HEK293 (cell line): Measurements from ENCODE around the gene F5.

Experiments
- CTCF ChIA-PET: fragments of 350-600 bp; formaldehyde crosslinking; extraction: SDS; loops from one replicate; lab custom pipeline; 2021; ENCODE audit warnings: antibody characterized with exemption; lab: Yijun Ruan, JAX
- POLR2A ChIA-PET: fragments of 300-600 bp; formaldehyde crosslinking; extraction: SDS; loops from one replicate; lab custom pipeline; 2020; ENCODE audit warnings: antibody characterized with exemption, inconsistent platforms; lab: Yijun Ruan, JAX
- H3K27ac ChIP-seq: fragments of 200-500 bp; sonication (Bioruptor generic); 2 replicates; pipeline ENCODE4 v1.5.1; 2014; ENCODE audit warnings: low read depth, low read length, control low read depth, inconsistent platforms; ENCODE audit errors: extremely low read depth
- H3K36me3 ChIP-seq, 2 experiments: fragments of 200-500 bp in 1 of 2; sonication (Bioruptor generic) in 1 of 2; 1 replicate in 1 of 2; 2 replicates in 1 of 2; pipeline ENCODE4 v1.5.1; 2014 to 2017; ENCODE audit warnings: inconsistent platforms in 2 of 2, low read length in 2 of 2; ENCODE audit not compliant: control insufficient read depth in 2 of 2, insufficient read depth in 1 of 2
- H3K4me1 ChIP-seq: fragments of 200-500 bp; sonication (Bioruptor generic); 2 replicates; pipeline ENCODE4 v1.5.1; 2014; ENCODE audit warnings: mild to moderate bottlenecking, low read length, inconsistent platforms; ENCODE audit not compliant: control insufficient read depth, insufficient read depth
- H3K4me3 ChIP-seq: 2 replicates; pipeline ENCODE4 v1.5.1; 2011; ENCODE audit warnings: low read depth, mild to moderate bottlenecking, control low read depth, low read length, moderate library complexity
- H3K9me3 ChIP-seq: fragments of 200-500 bp; sonication (Bioruptor generic); 2 replicates; pipeline ENCODE4 v1.5.1; 2014; ENCODE audit warnings: low read depth, low read length, inconsistent platforms; ENCODE audit not compliant: control insufficient read depth, insufficient read depth
- GLIS1 ChIP-seq: fragments of 450-650 bp; formaldehyde crosslinking; IDR thresholded peaks from 2 replicates; pipeline ENCODE4 v1.5.1; 2016; ENCODE audit warnings: missing biosample characterization, missing genetic modification characterization
- INSM2 ChIP-seq: fragments of 450-650 bp; formaldehyde crosslinking; IDR thresholded peaks from 2 replicates; pipeline ENCODE4 v1.5.1; 2016; ENCODE audit warnings: missing biosample characterization, missing genetic modification characterization
- PRDM2 ChIP-seq: fragments of 450-650 bp; formaldehyde crosslinking; IDR thresholded peaks from 2 replicates; pipeline ENCODE4 v1.5.1; 2016; ENCODE audit warnings: missing biosample characterization, missing genetic modification characterization, borderline replicate concordance
- WT1 ChIP-seq: fragments of 450-650 bp; formaldehyde crosslinking; IDR thresholded peaks from 2 replicates; pipeline ENCODE4 v1.5.1; 2016; ENCODE audit warnings: missing biosample characterization, missing genetic modification characterization
- ZFHX2 ChIP-seq: fragments of 450-650 bp; formaldehyde crosslinking; conservative IDR thresholded peaks from 2 replicates; pipeline ENCODE4 v1.5.1; 2016; ENCODE audit warnings: missing biosample characterization, missing genetic modification characterization
- ZNF2 ChIP-seq: fragments of 450-650 bp; formaldehyde crosslinking; IDR thresholded peaks from 2 replicates; pipeline ENCODE4 v1.5.1; 2016; ENCODE audit warnings: missing biosample characterization, missing genetic modification characterization
- ZNF26 ChIP-seq: fragments of 450-650 bp; formaldehyde crosslinking; IDR thresholded peaks from 2 replicates; pipeline ENCODE4 v1.5.1; 2016; ENCODE audit warnings: missing biosample characterization, missing genetic modification characterization
- ZNF274 ChIP-seq, 2 experiments: fragments of 200-500 bp in 1 of 2; fragments of 450-650 bp in 1 of 2; sonication (Bioruptor generic) in 1 of 2; formaldehyde crosslinking in 1 of 2; IDR thresholded peaks; 2 replicates each; pipeline versions ENCODE4 v1.5.1 to v1.6.1; 2014 to 2016; ENCODE audit warnings: borderline replicate concordance in 1 of 2, inconsistent platforms in 1 of 2, low read length in 1 of 2, missing biosample characterization in 1 of 2, missing genetic modification characterization in 1 of 2
- ZNF280D ChIP-seq: fragments of 450-650 bp; formaldehyde crosslinking; IDR thresholded peaks from 2 replicates; pipeline ENCODE4 v1.5.1; 2016; ENCODE audit warnings: missing biosample characterization, missing genetic modification characterization
- ZNF433 ChIP-seq: fragments of 450-650 bp; formaldehyde crosslinking; IDR thresholded peaks from 2 replicates; pipeline ENCODE4 v1.5.1; 2016; ENCODE audit warnings: missing biosample characterization, missing genetic modification characterization, low read depth
- ZNF521 ChIP-seq: fragments of 450-650 bp; formaldehyde crosslinking; IDR thresholded peaks from 2 replicates; pipeline ENCODE4 v1.5.1; 2017; ENCODE audit warnings: missing biosample characterization, mild to moderate bottlenecking, missing genetic modification characterization
- ZNF664 ChIP-seq: fragments of 450-650 bp; formaldehyde crosslinking; IDR thresholded peaks from 2 replicates; pipeline ENCODE4 v1.5.1; 2016; ENCODE audit warnings: missing biosample characterization, missing genetic modification characterization
- ZNF843 ChIP-seq: fragments of 450-650 bp; formaldehyde crosslinking; IDR thresholded peaks from 2 replicates; pipeline ENCODE4 v1.5.1; 2016; ENCODE audit warnings: missing biosample characterization, missing genetic modification characterization

The F5 gene

GRCh38 chr1:169576935-169577331, 9.3 kb downstream of the F5 start:
- no peak for TF ChIP-seq ZNF26 (tag by site-specific recombination)
- no peak for TF ChIP-seq INSM2 (tag by site-specific recombination)
- no peak for TF ChIP-seq PRDM2 (tag by site-specific recombination)
- TF ChIP-seq WT1: no peak
- CTCF ChIA-PET: interaction anchor here (1.6 kb wide), 1 partner anchor 9 kb away, joined by 4 read pairs; the partner anchor contains the start of gene F5

GRCh38 chr1:169576241-169576934, 9.9 kb downstream of the F5 start:
- ChIA-PET CTCF (interaction anchor here (1.6 kb wide), 1 partner anchor 10 kb away, joined by 4 read pairs; the partner anchor contains the start of gene F5), POLR2A (no interaction called here)
- no peak for TF ChIP-seq ZNF433 (tag by site-specific recombination)
- Histone ChIP-seq H3K36me3 (no peaks in the 10 kb centered on the region), H3K27ac (no peak overlapping the region), H3K4me3 (no peak overlapping the region), H3K4me1 (no peaks in the 10 kb centered on the region), H3K9me3 (no peaks in the 10 kb centered on the region)

More at GRCh38 chr1:169576935-169577331, 9.3 kb downstream of the F5 start:
- H3K4me1 ChIP-seq: no peaks in the 10 kb centered on the region
- H3K9me3 ChIP-seq: no peaks in the 10 kb centered on the region
- POLR2A ChIA-PET: no interaction called here
- H3K4me3 ChIP-seq: no peak overlapping the region
- H3K27ac ChIP-seq: no peak overlapping the region
- H3K36me3 ChIP-seq: no peaks in the 10 kb centered on the region

- no peak for TF ChIP-seq ZNF2
- TF ChIP-seq ZNF280D (tag by site-specific recombination): no peak
- TF ChIP-seq ZNF664: no peak
- TF ChIP-seq ZNF843 (tag by site-specific recombination): no peak
- no peak for TF ChIP-seq ZFHX2 (tag by site-specific recombination)
- no peak for TF ChIP-seq GLIS1 (tag by site-specific recombination)
- TF ChIP-seq ZNF274 (IDR thresholded peaks at IDR 0.05; ENCODE audit: low read length): no peak
- TF ChIP-seq ZNF274 (tag by site-specific recombination; IDR thresholded peaks at IDR 0.05; ENCODE audit: borderline replicate concordance): no peak
- no peak for TF ChIP-seq ZNF521 (tag by site-specific recombination)
- CTCF ChIA-PET: no interaction called here
Observed at GRCh38 chr1:169574336-169574735, 11.9 kb downstream of the F5 start.

More at GRCh38 chr1:169574336-169574735, 11.9 kb downstream of the F5 start:
- POLR2A ChIA-PET: no interaction called here
- no peak overlapping the region for H3K4me3 ChIP-seq
- H3K4me1 ChIP-seq: peaks cover 5% of the 10 kb centered on the region; the same call in 1 of the 2 replicates
- H3K9me3 ChIP-seq: no peaks in the 10 kb centered on the region
- H3K27ac ChIP-seq: no peak overlapping the region
- no peaks in the 10 kb centered on the region for H3K36me3 ChIP-seq
